OCI-LY7 (cell line): ENCODE results near the gene STK26. TPM values are rescaled to one million over a fixed set of nuclear protein-coding genes. Genes with fewer than 3 reads are reported as not detected.
"Not testable (repeated sequence)": the region's sequence is repeated elsewhere in the genome, so short reads cannot be mapped to it uniquely, and the experiment has no call there.

ENCODE experiments used
- BruUV-seq: library from RNA; stranded (reverse); fragments of 400-500 nt; replicated peaks from 2 replicates; lab custom pipeline; 2021; lab: Mats Ljungman, UMichigan
- CTCF ChIA-PET: fragments of 300-600 bp; sonication (Branson Sonifier 250); formaldehyde crosslinking; loops from one replicate; lab custom pipeline; 2022; ENCODE audit warnings: antibody characterized with exemption; ENCODE audit not compliant: unreplicated experiment; lab: Charles Lee
- POLR2A ChIA-PET: fragments of 300-600 bp; sonication (Branson Sonifier 250); formaldehyde crosslinking; loops from one replicate; lab custom pipeline; 2022; ENCODE audit warnings: antibody characterized with exemption; lab: Charles Lee
- DNase-seq: peaks from one replicate; pipeline ENCODE4 v3.0.0-alpha.2; 2015; ENCODE audit warnings: low spot score
- H2AFZ ChIP-seq: fragments of 200-600 bp; sonication (generic), shearing (Covaris generic); 2 replicates; pipeline ENCODE4 v1.6.1; 2014; ENCODE audit warnings: mild to moderate bottlenecking, antibody characterized with exemption, low read length, moderate library complexity
- H3K27ac ChIP-seq: fragments of 200-600 bp; sonication (generic); 2 replicates; pipeline ENCODE4 v1.5.1; 2014; ENCODE audit warnings: mixed run types, low read depth, mild to moderate bottlenecking, moderate library complexity, low read length, inconsistent platforms; ENCODE audit not compliant: poor library complexity, severe bottlenecking
- H3K36me3 ChIP-seq: fragments of 200-600 bp; sonication (generic); 2 replicates; pipeline ENCODE4 v1.6.1; 2014; ENCODE audit warnings: mild to moderate bottlenecking, antibody characterized with exemption, low read length, moderate library complexity, mixed read lengths; ENCODE audit not compliant: insufficient read depth
- H3K4me1 ChIP-seq: fragments of 200-600 bp; sonication (generic); 2 replicates; pipeline ENCODE4 v1.5.1; 2014; ENCODE audit warnings: mild to moderate bottlenecking, low read length; ENCODE audit not compliant: insufficient read depth, poor library complexity, severe bottlenecking
- H3K4me2 ChIP-seq: fragments of 200-600 bp; sonication (generic); 2 replicates; pipeline ENCODE4 v1.6.1; 2014; ENCODE audit warnings: mild to moderate bottlenecking, low read length
- H3K4me3 ChIP-seq: fragments of 200-600 bp; sonication (generic); 2 replicates; pipeline ENCODE4 v1.5.1; 2014; ENCODE audit warnings: mild to moderate bottlenecking, low read depth, low read length; ENCODE audit not compliant: poor library complexity, severe bottlenecking
- H3K79me2 ChIP-seq: fragments of 200-600 bp; sonication (generic); 2 replicates; pipeline ENCODE4 v1.6.1; 2016; ENCODE audit warnings: low read depth, mild to moderate bottlenecking, low read length, moderate library complexity, mixed read lengths; ENCODE audit not compliant: insufficient read depth
- H3K9me2 ChIP-seq: fragments of 200-600 bp; sonication (generic); 2 replicates; pipeline ENCODE4 v1.6.1; 2016; ENCODE audit warnings: mild to moderate bottlenecking, low read length, mixed read lengths; ENCODE audit not compliant: insufficient read depth
- H3K9me3 ChIP-seq: fragments of 200-600 bp; sonication (generic); 2 replicates; pipeline ENCODE4 v1.6.1; 2014; ENCODE audit warnings: mild to moderate bottlenecking, mixed run types, low read length, mixed read lengths
- H4K20me1 ChIP-seq: fragments of 200-600 bp; sonication (generic); 2 replicates; pipeline ENCODE4 v1.6.1; 2014; ENCODE audit warnings: mild to moderate bottlenecking, antibody characterized with exemption, low read length, moderate library complexity, mixed read lengths; ENCODE audit not compliant: insufficient read depth
- EZH2phosphoT487 ChIP-seq: fragments of 200-600 bp; sonication (generic); IDR thresholded peaks from 2 replicates; pipeline ENCODE4 v1.6.1; 2018; ENCODE audit warnings: low read depth, borderline replicate concordance, mild to moderate bottlenecking, mixed run types, antibody characterized with exemption, low read length, moderate library complexity, mixed read lengths
- intact Hi-C: fragments of 100-400 bp; cut with micrococcal nuclease; formaldehyde crosslinking; loops from one replicate; pipeline ENCODE4 v1.10.0; 2022; ENCODE audit not compliant: unreplicated experiment
- total RNA-seq, 2 experiments: library from RNA; depleted of rRNA in 1 of 2; stranded (reverse); fragments of >200 nt in 1 of 2; shearing (Covaris generic) in 1 of 2; gene quantifications; 2 replicates each; pipeline ENCODE4 v1.2.3, GENCODE V29; 2014 to 2022
- TF ChIP-seq, protein P1 (sequence below): fragments of 200-600 bp; sonication (generic); conservative IDR thresholded peaks from 2 replicates; pipeline ENCODE4 v1.5.1; 2014; ENCODE audit warnings: mild to moderate bottlenecking, antibody characterized with exemption, low read length, moderate library complexity, mixed read lengths

The STK26 gene
- total RNA-seq, 2 experiments from 2014 or later = 28.6 to 28.8 TPM

DNA sequence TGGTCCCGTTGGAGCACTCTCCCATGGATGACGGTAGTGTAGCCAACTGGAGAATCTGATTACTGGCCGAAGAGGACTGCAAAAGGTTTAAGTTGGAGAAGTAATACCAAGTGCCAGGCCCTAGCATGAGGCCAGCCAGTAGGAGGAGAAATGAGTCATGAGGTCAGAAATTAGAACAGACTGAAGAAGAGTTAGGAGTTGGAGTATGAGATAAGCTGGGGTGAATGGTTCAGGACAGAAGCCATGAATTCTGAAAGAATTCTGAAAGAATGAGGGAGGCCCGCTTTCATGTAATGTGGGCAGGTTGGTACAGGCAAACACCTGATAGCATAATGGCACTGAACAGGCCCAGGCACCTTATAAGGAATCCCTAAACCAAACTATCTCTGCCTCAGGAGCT is 18.4 kb upstream of the STK26 start:
- no peak overlapping the region for H3K4me3 ChIP-seq
- no TSS peak for BruUV-seq
- H3K9me3 ChIP-seq = no peaks in the 10 kb centered on the region
- H3K36me3 ChIP-seq = no peaks in the 10 kb centered on the region
- no peak for TF ChIP-seq EZH2phosphoT487
- TF ChIP-seq, protein P1, sequence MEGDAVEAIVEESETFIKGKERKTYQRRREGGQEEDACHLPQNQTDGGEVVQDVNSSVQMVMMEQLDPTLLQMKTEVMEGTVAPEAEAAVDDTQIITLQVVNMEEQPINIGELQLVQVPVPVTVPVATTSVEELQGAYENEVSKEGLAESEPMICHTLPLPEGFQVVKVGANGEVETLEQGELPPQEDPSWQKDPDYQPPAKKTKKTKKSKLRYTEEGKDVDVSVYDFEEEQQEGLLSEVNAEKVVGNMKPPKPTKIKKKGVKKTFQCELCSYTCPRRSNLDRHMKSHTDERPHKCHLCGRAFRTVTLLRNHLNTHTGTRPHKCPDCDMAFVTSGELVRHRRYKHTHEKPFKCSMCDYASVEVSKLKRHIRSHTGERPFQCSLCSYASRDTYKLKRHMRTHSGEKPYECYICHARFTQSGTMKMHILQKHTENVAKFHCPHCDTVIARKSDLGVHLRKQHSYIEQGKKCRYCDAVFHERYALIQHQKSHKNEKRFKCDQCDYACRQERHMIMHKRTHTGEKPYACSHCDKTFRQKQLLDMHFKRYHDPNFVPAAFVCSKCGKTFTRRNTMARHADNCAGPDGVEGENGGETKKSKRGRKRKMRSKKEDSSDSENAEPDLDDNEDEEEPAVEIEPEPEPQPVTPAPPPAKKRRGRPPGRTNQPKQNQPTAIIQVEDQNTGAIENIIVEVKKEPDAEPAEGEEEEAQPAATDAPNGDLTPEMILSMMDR = no peak
- no peak for DNase-seq
- POLR2A ChIA-PET = interaction anchor here (0.6 kb wide), 1 partner anchor 161 kb away, joined by 3 read pairs; no protein-coding TSS in a partner anchor
- CTCF ChIA-PET = no interaction called here
- no peaks in the 10 kb centered on the region for H3K79me2 ChIP-seq
- H4K20me1 ChIP-seq = no peaks in the 10 kb centered on the region
- no peak overlapping the region for H2AFZ ChIP-seq
- no peak overlapping the region for H3K4me2 ChIP-seq
- intact Hi-C loops = no loop called here
- no peaks in the 10 kb centered on the region for H3K4me1 ChIP-seq
- H3K27ac ChIP-seq = no peak overlapping the region
- H3K9me2 ChIP-seq = no peaks in the 10 kb centered on the region

DNA sequence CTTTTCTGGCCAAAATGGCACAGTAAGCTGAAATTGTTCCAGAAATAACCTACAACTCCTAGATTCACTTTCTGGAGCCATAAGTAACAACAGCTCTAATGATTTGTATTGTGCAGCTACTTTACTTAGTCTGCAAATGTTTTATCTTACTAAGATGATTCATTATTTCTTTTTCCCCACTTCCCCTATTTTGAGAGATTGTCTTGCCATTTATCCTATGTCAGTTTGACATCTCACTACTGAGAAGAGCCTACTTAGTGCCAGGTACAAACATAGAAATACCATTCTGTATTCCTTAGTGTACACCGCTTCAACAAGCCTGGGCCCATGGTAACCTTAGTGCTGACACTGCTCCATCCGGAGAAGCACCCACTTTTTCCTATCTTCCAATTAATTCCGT is 13.8 kb upstream of the STK26 start:
- Histone ChIP-seq H3K4me1 (no peaks in the 10 kb centered on the region), H3K4me2 (no peak overlapping the region), H3K79me2 (no peaks in the 10 kb centered on the region), H3K9me3 (no peaks in the 10 kb centered on the region), H4K20me1 (no peaks in the 10 kb centered on the region), H3K4me3 (no peak overlapping the region), H3K9me2 (no peaks in the 10 kb centered on the region), H2AFZ (no peak overlapping the region), H3K27ac (no peak overlapping the region), H3K36me3 (no peaks in the 10 kb centered on the region)
- BruUV-seq = no TSS peak
- intact Hi-C loops = no loop called here
- ChIA-PET POLR2A (no interaction called here), CTCF (no interaction called here)
- TF ChIP-seq, protein P1 = no peak
- no peak for TF ChIP-seq EZH2phosphoT487
- no peak for DNase-seq

- DNase-seq, H2AFZ ChIP-seq, H3K4me3 ChIP-seq, H3K4me2 ChIP-seq, H4K20me1 ChIP-seq, H3K36me3 ChIP-seq, CTCF ChIA-PET, H3K4me1 ChIP-seq, H3K9me3 ChIP-seq, H3K79me2 ChIP-seq, H3K27ac ChIP-seq, H3K9me2 ChIP-seq, BruUV-seq, POLR2A ChIA-PET, intact Hi-C loops: not testable (repeated sequence)
Measured at GRCh38 chrX:132010213-132010612, 12.9 kb upstream of the STK26 start.
